GM19395 (cell line): ENCODE results near the gene CHPT1.

Source experiments
- ATAC-seq: cut with Tn5 transposase; IDR thresholded peaks from one replicate; pipeline ENCODE4 v1.9.1; 2021; ENCODE audit warnings: mild to moderate bottlenecking, moderate library complexity; ENCODE audit not compliant: unreplicated experiment

Gene CHPT1

GRCh38 chr12:101761350-101761749 is 63.9 kb downstream of the CHPT1 start:
- ATAC-seq, result no peak

- no peak for ATAC-seq
Observed at GRCh38 chr12:101761781-101762180, 64.3 kb downstream of the CHPT1 start.

- ATAC-seq, result no peak
Observed at GRCh38 chr12:101763246-101763931, 65.9 kb downstream of the CHPT1 start.

GRCh38 chr12:101764051-101764792 is 66.8 kb downstream of the CHPT1 start:
- no peak for ATAC-seq

- no peak for ATAC-seq
Observed at GRCh38 chr12:101767537-101767936, 70.1 kb downstream of the CHPT1 start.

- ATAC-seq, result no peak
Observed at GRCh38 chr12:101768781-101769180, 71.3 kb downstream of the CHPT1 start.

GRCh38 chr12:101769865-101770264 is 72.4 kb downstream of the CHPT1 start:
- ATAC-seq, result no peak

- no peak for ATAC-seq
Observed at GRCh38 chr12:101772012-101772775, 74.8 kb downstream of the CHPT1 start.

GRCh38 chr12:101773650-101774162 is 76.3 kb downstream of the CHPT1 start:
- ATAC-seq, result peak; percentile 91

- ATAC-seq, result no peak
Observed at GRCh38 chr12:101775816-101776215, 78.4 kb downstream of the CHPT1 start.

GRCh38 chr12:101777485-101777884 is 80.0 kb downstream of the CHPT1 start:
- ATAC-seq, result no peak

GRCh38 chr12:101777978-101778377 is 80.5 kb downstream of the CHPT1 start:
- ATAC-seq, result no peak
